ENCODE measurements around the gene MAT1A. TPM values are rescaled to one million over a fixed set of nuclear protein-coding genes. Genes with fewer than 3 reads are reported as not detected.

Gene MAT1A
- total and polyA plus RNA-seq, 2 of the 8 experiments (the other 6 are each of a cell fraction or from before 2014, with no cell fraction given), result 4.1 to 6.4 TPM

DNA sequence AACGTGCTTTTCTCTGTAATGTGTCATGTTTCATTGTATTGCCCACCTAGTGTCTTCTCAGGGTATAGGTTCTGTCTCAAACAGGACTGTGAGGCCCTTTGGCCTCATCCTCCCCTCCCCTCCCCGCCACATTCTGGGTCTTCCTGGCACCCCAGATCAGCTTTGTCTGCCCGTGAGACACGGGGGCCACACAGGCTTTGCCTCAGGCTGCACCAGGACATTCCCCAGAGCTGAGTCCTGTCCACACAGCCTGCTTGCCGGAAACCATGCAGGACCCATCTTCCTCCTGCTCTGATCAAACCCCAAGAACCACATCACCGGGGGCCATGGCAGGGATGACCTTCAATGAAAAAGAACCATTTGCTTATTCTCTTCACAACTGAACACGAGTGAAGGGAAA, 18.6 kb downstream of the MAT1A start (continued):
- TF ChIP-seq, protein P1, sequence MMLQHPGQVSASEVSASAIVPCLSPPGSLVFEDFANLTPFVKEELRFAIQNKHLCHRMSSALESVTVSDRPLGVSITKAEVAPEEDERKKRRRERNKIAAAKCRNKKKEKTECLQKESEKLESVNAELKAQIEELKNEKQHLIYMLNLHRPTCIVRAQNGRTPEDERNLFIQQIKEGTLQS (IDR thresholded peaks at IDR 0.05; ENCODE audit: insufficient read depth, low read depth, low read length), result no peak
- TF ChIP-seq CTBP2 (IDR thresholded peaks at IDR 0.05; ENCODE audit: borderline replicate concordance, insufficient read depth, insufficient read length, low read length) (no peak), NANOG (IDR thresholded peaks at IDR 0.05; ENCODE audit: insufficient read depth, low read depth, low read length, poor library complexity, severe bottlenecking) (no peak)
